Stimulated activated CD8-positive, alpha-beta memory T cell treated with anti-CD3 and anti-CD28 coated beads, Interleukin-15, amount 100 ng/mL, for 24 hours (primary cell): Measurements from ENCODE around the gene TIPARP.
"Not testable (repeated sequence)": the region's sequence is repeated elsewhere in the genome, so short reads cannot be mapped to it uniquely, and the experiment has no call there.

Source experiments
- DNase-seq: peaks from one replicate; pipeline ENCODE4 v3.0.0-alpha.2; 2020; ENCODE audit warnings: low read depth

Gene TIPARP

DNA sequence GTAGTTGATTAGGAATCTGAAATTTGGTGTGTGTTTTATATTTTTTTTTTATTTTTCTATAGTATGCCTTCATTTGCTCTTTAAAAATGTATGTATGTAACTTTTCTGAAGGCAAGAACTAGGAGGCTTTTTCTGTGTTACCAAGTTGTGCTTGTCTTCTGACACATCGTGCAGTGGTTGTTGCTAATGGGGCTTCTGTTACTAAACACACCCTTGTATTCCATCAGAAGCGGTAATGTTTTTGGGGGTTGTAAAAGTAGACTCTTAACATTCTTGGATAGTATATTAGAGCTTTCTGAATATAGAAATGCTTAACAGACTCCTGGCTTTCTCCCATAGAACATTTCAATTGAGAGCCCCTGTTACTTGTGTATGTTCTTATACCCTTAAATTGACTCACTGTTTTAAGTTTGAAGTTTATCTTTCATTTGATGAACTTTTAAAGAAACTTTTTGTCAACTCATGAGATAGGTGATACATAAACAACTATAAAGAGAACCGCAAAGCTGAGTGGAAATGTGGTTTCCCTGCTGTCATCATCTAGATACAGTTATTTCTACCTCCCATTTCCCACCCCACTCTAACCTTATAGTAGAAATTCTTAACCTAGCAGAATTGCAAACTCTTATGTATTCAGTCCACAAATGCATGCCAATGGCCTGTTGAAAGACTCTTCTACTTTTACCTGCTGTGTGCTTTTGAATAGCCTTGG is 2.5 kb downstream of the TIPARP start:
- DNase-seq, result no peak

DNA sequence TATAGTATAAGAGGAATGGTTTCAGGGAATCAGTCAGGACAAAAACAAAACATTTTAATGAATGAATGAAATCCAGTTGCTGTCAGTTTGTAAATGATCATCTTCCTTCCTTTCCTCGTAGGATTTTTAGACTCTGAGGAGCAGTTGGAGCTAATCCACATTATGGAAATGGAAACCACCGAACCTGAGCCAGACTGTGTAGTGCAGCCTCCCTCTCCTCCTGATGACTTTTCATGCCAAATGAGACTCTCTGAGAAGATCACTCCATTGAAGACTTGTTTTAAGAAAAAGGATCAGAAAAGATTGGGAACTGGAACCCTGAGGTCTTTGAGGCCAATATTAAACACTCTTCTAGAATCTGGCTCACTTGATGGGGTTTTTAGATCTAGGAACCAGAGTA is 3.1 kb downstream of the TIPARP start:
- no peak for DNase-seq

- DNase-seq, result no peak
These were observed 3.8 kb downstream of the TIPARP start for GRCh38 chr3:156678197-156678596.

DNA sequence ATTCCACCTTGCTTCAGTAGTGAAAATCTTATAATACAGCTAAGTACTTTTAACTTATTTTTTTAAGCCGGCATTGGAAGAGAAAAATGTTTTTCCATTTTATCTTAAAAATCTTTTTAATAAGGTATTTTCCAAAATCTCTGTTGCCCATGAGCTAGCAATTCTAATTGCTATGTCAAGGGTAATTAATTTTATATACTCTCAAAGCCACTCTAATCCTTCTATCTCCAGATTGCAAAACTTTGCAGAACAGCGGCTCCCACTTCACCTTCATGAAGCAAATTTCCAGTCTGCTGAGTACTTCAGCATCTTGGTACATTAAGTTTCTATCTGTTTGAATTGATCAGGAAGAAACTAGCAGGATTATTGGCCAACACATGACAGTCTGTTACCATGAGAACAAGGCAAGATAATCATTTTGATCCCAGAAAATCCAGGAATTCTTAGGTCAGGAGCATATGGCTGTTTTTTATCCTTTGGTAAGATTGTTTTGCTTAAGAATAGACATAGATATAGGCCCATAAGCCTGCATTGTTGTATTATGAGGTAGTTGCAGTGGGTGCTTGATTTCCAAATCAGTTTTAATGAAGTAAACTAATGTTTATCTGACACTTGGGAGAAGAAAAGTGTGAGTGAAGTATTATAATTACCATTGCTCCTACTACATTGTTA is 6.0 kb downstream of the TIPARP start:
- DNase-seq, result no peak

- no peak for DNase-seq
These were observed 6.6 kb downstream of the TIPARP start for GRCh38 chr3:156681002-156681401.

DNA sequence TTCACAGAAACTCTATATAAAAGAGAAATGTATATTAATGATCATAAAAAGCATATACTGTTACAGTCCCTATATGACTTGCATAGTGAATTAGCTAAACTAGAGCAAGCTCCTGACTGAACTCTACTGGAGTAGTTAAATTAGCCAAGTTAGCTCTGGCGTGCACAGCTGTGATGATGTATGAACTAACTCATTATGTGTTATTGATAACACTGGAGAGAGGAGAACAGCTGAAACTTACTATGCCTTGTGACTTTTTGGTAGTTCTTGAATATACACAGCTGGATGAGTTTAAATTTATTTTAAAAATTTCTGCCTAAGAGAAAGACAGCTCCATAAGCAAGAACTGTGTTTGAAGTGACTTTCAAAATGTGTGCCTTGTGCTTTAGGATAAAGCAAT is 8.1 kb downstream of the TIPARP start:
- no peak for DNase-seq

GRCh38 chr3:156682963-156683362 is 8.6 kb downstream of the TIPARP start:
- DNase-seq, result no peak

- no peak for DNase-seq
These were observed 10.8 kb downstream of the TIPARP start for GRCh38 chr3:156685198-156685597.

- no peak for DNase-seq
These were observed 11.4 kb downstream of the TIPARP start for GRCh38 chr3:156685752-156686151.

DNA sequence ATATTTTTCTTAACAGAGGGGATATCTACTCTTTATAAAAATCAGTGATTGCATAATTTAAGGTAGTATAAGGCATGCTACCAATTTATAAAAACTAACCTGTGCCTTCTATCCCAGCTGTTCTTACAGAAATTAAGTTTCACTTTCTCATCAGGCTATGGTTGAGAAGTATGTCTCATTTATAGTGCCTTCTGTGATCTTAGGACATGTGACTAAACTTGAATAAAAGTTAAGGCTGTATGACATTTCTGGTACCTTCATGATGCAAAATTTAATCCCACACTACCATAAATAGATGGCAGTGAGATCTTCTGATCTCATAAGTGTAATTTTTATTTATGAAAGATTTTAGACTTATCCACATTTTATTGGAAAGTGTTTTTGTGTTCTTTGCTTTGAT is 12.6 kb downstream of the TIPARP start:
- no peak for DNase-seq

DNA sequence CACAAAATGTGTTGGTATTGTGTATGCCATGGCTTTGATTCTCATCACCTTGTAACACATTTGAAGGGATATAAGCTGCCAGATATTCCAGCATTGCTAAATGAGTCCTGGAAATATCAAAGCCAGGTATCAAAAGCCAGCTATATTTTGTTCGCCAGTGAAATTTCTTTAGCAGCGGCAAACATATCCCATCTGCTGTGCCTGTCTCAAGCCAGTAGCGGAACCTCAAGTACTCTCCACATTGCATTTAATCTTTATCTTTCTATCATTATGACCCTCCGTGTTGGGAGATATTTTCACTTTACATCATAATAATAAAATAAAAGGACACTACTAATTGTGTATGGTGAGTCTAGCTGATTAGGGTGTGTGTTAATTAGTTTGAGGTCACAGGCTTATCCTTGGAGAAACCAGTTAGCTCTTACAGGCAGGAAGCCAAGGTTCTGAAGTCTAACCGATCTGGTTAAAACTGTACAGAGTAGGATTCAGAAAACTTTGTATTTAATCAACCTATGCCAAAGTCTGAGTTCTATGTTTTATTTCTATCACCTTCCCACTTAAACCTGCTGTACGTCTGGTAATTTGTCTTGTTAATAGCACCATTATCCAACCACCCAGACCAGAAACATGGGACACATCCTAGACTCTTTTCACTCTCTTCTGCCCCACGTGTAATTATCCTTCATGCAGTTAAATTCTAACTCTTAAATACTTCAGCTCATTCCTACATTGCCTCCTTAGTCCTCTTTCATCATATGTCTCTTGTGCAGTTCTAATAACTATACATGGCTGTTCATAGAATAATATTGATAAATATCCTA is 14.5 kb downstream of the TIPARP start:
- no peak for DNase-seq

DNA sequence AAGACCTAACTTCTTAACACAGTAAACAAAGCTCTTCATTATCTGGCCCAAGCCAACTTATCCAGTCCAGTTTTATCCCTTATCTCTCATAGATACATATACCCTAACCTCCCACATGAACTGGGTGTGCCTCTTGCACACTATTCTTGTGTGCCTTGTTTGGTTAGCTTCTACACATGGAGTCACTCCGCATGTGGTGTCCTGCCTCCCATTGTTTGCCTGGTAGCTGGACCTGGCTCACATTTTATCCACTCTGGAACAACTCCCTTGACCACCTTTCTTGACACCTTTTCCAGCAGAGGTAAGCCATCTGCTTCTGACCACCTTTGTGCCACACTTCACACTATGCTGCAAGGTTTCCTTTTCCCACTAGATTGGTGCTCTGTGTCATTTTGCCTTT is 15.2 kb downstream of the TIPARP start:
- DNase-seq, result no peak

DNA sequence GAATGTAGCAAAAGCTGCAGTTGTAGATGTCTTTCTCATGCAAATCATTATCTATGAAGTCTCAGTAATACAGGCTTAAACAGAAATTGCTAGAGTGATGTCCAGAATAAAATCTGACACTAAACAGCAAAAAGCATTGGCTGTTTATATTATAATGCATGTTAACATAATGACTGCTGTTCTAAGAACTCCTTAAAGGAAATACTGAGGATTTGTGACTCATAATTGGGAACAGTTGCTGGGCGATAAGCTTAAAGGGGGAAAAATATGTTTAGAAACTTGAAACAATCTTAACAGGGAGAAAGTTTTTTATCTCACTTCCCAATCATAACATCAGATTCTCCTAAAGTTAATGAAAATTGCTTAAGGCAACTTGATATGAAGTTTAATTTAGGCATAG is 17.5 kb downstream of the TIPARP start:
- no peak for DNase-seq

- no peak for DNase-seq
These were observed 18.8 kb downstream of the TIPARP start for GRCh38 chr3:156693166-156693565.

GRCh38 chr3:156694536-156694935 is 20.1 kb downstream of the TIPARP start:
- no peak for DNase-seq

- DNase-seq, result no peak
These were observed 28.0 kb downstream of the TIPARP start for GRCh38 chr3:156702367-156702766.

- no peak for DNase-seq
These were observed 30.1 kb downstream of the TIPARP start for GRCh38 chr3:156704370-156705036.

DNA sequence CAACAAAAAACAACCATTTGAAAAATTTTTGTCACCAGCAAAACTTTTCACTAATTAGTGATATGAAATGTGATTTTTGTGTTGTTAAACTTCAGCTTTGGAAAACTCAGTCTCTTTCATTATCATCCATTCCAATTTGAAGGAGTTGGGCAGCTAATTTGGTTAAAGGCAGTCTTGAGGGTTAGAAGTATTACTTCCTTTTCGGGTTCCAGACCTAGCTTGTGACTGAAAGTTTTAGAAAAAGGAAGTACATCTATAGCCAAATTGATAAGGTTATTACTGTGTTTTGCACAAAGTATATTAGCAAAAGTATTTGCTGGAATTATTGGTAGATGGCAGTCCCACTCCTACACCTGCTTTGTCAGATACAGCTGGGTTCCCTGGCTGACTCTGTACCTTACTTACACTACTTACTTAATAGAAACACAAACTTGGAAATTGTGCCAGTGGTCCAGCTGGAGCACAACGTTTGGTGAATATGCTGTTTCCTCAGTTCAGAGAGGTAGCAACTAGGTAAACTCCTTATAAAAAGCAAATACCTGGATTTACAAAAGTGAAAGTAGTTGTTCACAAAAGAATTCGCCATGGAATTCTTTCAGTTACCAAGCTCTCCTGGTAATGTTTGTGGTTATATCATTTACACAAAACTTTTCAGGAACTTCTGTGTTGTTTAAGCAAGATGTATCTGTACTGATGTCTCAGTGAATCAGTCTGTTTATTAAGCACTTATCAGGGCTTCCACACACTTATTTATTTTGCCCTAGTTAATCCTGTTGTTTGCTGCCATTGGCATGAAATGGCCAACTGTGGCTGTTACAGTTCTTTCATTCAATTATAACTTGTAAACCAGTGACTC is 31.6 kb downstream of the TIPARP start:
- no peak for DNase-seq

DNA sequence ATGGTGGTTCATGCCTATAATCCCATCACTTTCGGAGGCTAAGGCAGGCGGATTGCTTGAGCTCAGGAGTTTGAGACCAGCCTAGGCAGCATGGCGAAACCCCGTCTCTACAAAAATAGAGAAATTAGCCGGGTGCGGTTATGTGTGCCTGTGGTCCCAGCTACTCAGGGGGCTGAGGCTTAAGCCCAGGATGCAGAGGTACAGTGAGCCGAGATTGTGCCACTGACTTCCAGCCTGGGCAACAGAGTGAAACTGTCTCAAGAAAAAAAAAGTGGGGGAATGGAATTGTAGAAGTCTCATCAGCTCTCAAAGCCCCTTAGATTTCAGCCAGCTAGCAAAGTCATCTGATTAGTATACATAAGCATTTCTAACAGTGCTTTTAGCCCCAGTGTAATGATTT is 33.2 kb downstream of the TIPARP start:
- no peak for DNase-seq

DNA sequence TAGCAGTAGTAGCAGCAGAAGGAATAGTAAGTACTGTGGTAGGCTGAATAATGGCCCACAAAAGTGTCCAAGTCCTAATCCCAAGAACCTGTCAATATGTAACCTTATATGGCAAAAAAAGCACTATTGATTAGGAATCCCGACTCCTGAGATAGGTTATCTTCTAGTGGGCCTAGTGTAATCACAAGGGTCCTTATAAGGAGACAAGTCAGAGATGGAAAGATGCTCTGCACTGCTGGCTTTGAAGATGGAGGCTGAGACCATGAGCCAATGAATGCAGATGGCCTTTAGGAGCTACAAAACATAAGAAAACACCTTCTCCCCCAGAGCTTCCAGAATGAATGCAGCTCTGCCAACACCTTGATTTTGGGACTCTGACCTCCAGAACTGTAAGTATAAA is 36.0 kb downstream of the TIPARP start:
- no peak for DNase-seq

GRCh38 chr3:156711113-156711512 is 36.7 kb downstream of the TIPARP start:
- DNase-seq, result no peak

DNA sequence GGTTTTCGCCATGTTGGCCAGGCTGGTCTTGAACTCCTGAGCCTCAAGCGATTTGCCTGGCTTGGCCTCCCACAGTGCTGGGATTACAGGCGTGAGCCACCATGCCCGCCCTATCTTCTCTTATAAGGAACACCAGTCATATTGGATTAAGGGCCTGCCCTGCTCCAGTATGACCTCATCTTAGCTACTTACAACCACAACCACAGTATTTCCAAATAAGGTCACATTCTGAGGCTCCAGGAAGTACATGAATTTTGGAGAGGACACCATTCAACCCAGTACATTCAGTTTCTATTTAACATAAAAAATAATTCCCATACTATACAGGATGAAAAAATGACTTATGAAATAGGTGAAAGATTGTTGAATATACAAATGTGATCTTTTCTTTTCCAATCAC is 37.6 kb downstream of the TIPARP start:
- DNase-seq, result not testable (repeated sequence)
